Lung (tissue), 12 donors: ENCODE data around the gene TNFRSF11A. TPM values are rescaled to one million over a fixed set of nuclear protein-coding genes. Genes with fewer than 3 reads are reported as not detected.
A peak's percentile ranks its signal among the peaks of the same experiment; 100 is the strongest.

Experiments
- ATAC-seq: fragments of 200-7000 bp; cut with Tn5 transposase; one replicate; pipeline ENCODE4 v1.9.1; 2020; ENCODE audit warnings: moderate number of reproducible peaks; ENCODE audit not compliant: insufficient read depth, low FRiP score
- DNase-seq, 3 donors: peaks; one replicate each; pipeline ENCODE4 v3.0.0-alpha.2; 2013 to 2017
- H3K27ac ChIP-seq, 2 donors: one replicate each; pipeline ENCODE4 v1.5.1; 2013; ENCODE audit warnings: mild to moderate bottlenecking in 2 of 2, moderate library complexity in 2 of 2, control low read depth in 1 of 2, inconsistent platforms in 1 of 2, low read depth in 1 of 2, low read length in 1 of 2
- H3K27me3 ChIP-seq, 3 donors: one replicate each; pipeline ENCODE4 v1.5.1; 2013; ENCODE audit warnings: low read length in 2 of 3; ENCODE audit not compliant: control insufficient read depth in 3 of 3, insufficient read depth in 3 of 3
- H3K36me3 ChIP-seq, 4 donors: one replicate each; pipeline ENCODE4 v1.5.1; 2013; ENCODE audit warnings: low read length in 4 of 4, mild to moderate bottlenecking in 1 of 4, moderate library complexity in 1 of 4; ENCODE audit not compliant: control insufficient read depth in 4 of 4, insufficient read depth in 4 of 4
- H3K4me1 ChIP-seq, 5 donors: one replicate each; pipeline ENCODE4 v1.5.1; 2013; ENCODE audit warnings: low read length in 5 of 5, mild to moderate bottlenecking in 2 of 5, moderate library complexity in 1 of 5; ENCODE audit not compliant: control insufficient read depth in 5 of 5, insufficient read depth in 5 of 5
- H3K4me3 ChIP-seq: one replicate; pipeline ENCODE4 v1.5.1; 2013; ENCODE audit warnings: mild to moderate bottlenecking, control low read depth, moderate library complexity
- H3K9ac ChIP-seq, 2 donors: one replicate each; pipeline ENCODE4 v1.5.1; 2013; ENCODE audit warnings: low read length in 2 of 2, control low read depth in 1 of 2; ENCODE audit not compliant: insufficient read depth in 1 of 2
- H3K9me3 ChIP-seq, 4 donors: one replicate each; pipeline ENCODE4 v1.5.1; 2013; ENCODE audit warnings: low read length in 3 of 4, mild to moderate bottlenecking in 1 of 4, moderate library complexity in 1 of 4; ENCODE audit not compliant: control insufficient read depth in 4 of 4, insufficient read depth in 3 of 4
- WGBS, 2 donors: extraction: QIAGEN DNeasy Blood & Tissue Kit; methylation state at CpG; one replicate each; pipeline ENCODE4 v1.1.7; 2013; 5-methylcytosine and 5-hydroxymethylcytosine counted together
- polyA plus RNA-seq, 2 donors: library from polyadenylated mRNA; stranded (reverse); fragments of 200-250 nt; gene quantifications; one replicate each; pipeline ENCODE4 v1.2.1, GENCODE V29; 2013
- total RNA-seq, 2 donors: library from RNA; depleted of rRNA in 1 of 2; stranded (reverse); fragments of >200 nt in 1 of 2; gene quantifications; one replicate each; pipeline ENCODE4 v1.2.1, GENCODE V29; 2014 to 2021
- TF ChIP-seq, protein P1 (sequence below): IDR thresholded peaks from 2 replicates; pipeline ENCODE4 v1.5.1; 2012; ENCODE audit warnings: mild to moderate bottlenecking; ENCODE audit errors: control extremely low read depth, extremely low read depth
- donor health status: control.
- donor health status: control.
- donor health status: Bipolar disorder and iron deficiency.
- donor health status: healthy.
- donor health status: DM: yes; HTN: yes; CAD: no.

The TNFRSF11A gene
- total and polyA plus RNA-seq, 4 donors: 1.0 to 7.8 (median 2.8) TPM

DNA sequence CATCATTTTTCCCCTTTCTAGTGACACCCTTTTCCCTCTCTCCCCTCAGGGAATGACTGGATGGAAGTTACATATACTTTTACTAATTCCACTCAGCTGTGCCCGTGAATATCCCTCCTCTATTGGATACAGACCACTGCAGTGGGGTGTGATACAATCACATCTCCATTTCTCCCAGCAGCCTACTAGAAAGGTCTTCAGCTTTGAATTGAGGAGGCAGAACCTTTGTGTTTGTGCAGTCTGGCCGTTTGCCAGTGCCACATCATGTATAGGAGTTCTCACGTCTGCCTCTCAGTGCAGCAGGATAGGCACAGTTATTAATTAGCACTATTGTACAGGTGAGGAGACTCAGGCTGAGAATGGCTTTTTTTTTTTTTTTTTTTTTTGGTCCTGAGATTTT lies 16.4 kb downstream of the TNFRSF11A start:
- Histone ChIP-seq H3K9me3 (no peaks in the 10 kb centered on the region), H3K4me1 (no peaks in the 10 kb centered on the region), H3K27me3 (peaks cover 0 to 18% (median 9%) of the 10 kb centered on the region in 3 donors), H3K36me3 (no peaks in the 10 kb centered on the region), H3K9ac (no peak overlapping the region), H3K4me3 (no peak overlapping the region), H3K27ac (no peak overlapping the region)
- DNase-seq (peak in 1 of 3 donors; percentile 24), ATAC-seq (no peak)
- TF ChIP-seq, protein P1, sequence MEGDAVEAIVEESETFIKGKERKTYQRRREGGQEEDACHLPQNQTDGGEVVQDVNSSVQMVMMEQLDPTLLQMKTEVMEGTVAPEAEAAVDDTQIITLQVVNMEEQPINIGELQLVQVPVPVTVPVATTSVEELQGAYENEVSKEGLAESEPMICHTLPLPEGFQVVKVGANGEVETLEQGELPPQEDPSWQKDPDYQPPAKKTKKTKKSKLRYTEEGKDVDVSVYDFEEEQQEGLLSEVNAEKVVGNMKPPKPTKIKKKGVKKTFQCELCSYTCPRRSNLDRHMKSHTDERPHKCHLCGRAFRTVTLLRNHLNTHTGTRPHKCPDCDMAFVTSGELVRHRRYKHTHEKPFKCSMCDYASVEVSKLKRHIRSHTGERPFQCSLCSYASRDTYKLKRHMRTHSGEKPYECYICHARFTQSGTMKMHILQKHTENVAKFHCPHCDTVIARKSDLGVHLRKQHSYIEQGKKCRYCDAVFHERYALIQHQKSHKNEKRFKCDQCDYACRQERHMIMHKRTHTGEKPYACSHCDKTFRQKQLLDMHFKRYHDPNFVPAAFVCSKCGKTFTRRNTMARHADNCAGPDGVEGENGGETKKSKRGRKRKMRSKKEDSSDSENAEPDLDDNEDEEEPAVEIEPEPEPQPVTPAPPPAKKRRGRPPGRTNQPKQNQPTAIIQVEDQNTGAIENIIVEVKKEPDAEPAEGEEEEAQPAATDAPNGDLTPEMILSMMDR: no peak
- WGBS, 2 donors: 67 to 85% methylated on average over 3 of the region's 3 CpGs

DNA sequence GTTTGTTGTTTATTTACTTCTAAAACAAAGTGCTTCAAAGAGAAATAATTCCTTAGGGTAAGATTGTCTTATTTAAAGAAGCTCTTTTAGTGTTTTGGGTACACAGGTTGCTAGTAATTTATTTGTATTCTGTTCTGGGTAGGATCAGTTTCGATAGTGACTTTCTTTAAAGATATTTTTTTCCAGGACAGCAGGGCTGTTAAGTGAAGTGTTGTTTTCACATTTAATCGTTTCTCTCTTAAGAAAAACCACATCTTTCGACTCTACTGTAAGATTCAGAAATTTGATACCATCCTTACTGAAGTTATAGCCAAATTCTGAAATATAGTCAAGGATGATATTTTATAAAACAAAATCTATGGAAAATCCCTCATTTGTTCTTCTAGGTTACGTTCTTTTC lies 17.8 kb downstream of the TNFRSF11A start:
- no peaks in the 10 kb centered on the region for H3K9me3 ChIP-seq

DNA sequence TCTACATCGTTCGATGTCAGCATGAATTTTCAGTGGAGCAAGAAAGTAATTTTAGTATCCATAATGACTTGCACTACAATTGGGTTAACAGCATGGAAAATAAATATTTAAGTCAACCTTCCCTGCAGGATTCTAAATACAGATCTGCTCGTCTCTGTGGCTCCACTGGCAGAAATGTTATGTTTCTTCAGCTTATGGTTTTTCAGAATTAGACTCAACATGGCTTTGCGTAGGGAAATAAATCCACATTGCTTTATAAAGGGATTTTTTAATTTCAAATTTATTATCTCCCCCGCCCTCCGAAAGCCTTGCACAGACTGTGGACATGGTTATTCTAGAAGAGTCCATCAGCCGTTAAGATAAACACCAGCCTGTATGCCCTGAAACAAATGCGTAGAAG lies 18.2 kb downstream of the TNFRSF11A start:
- H3K36me3 ChIP-seq: no peaks in the 10 kb centered on the region
- H3K9me3 ChIP-seq: peaks cover 0 to 1% (median 0%) of the 10 kb centered on the region in 4 donors
- WGBS, 2 donors: 93 to 94% methylated on average over 8 of the region's 8 CpGs

More for the DNA sequence above, 17.8 kb downstream of the TNFRSF11A start:
- Histone ChIP-seq H3K27me3 (peaks cover 0 to 12% (median 5%) of the 10 kb centered on the region in 3 donors), H3K36me3 (no peaks in the 10 kb centered on the region), H3K4me3 (no peak overlapping the region), H3K9ac (no peak overlapping the region), H3K27ac (no peak overlapping the region), H3K4me1 (peaks cover 0 to 2% (median 0%) of the 10 kb centered on the region in 5 donors)
- WGBS, 2 donors: 86 to 92% methylated on average over 4 of the region's 4 CpGs
- DNase-seq (no peak), ATAC-seq (no peak)
- TF ChIP-seq, protein P1: no peak

More for the DNA sequence above, 18.2 kb downstream of the TNFRSF11A start:
- TF ChIP-seq, protein P1: no peak
- DNase-seq (no peak), ATAC-seq (no peak)
- no peak overlapping the region for H3K9ac ChIP-seq
- peaks cover 0 to 2% (median 0%) of the 10 kb centered on the region in 5 donors for H3K4me1 ChIP-seq
- peaks cover 0 to 8% (median 5%) of the 10 kb centered on the region in 3 donors for H3K27me3 ChIP-seq
- H3K4me3 ChIP-seq: no peak overlapping the region
- H3K27ac ChIP-seq: no peak overlapping the region
